ENCODE measurements around the gene NALCN.

Gene NALCN

DNA sequence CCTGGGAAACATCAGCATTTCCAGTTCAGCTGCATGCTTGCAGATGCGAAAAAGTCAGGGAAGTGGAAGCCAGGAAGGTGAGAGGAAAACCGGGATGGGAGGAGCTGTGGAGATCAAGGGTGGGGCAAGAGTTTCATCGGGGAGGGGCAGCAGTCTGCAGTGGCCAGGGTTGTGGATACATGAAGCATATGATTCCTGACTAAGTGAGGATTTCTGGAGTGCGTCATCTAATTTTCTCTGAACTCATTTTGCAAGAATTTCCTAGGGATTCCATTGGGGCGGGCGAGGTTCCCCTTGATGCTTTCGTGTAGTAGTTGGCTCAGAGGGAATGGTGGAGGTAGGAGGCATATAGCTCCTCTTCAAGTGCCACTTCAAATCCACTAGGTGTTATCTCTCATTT, 397.6 kb downstream of the NALCN start:
- no peaks in the 10 kb centered on the region for H3K27me3 ChIP-seq (ENCODE audit: low read length)
- H3K79me2 ChIP-seq (ENCODE audit: insufficient read depth, low read length), result no peaks in the 10 kb centered on the region
- H3F3A ChIP-seq (ENCODE audit: insufficient read depth), result no peaks in the 10 kb centered on the region
- H3K9me2 ChIP-seq (replicated peaks; ENCODE audit: insufficient read depth, low read length), result no peaks in the 10 kb centered on the region
- H2AFZ ChIP-seq (ENCODE audit: low read depth, low read length, severe bottlenecking), result no peak overlapping the region
- H3K27ac ChIP-seq (ENCODE audit: low read depth, low read length), result no peak overlapping the region
- no peak overlapping the region for H3K4me2 ChIP-seq (ENCODE audit: low read depth, low read length, poor library complexity, severe bottlenecking)
- no peaks in the 10 kb centered on the region for H3K36me3 ChIP-seq (ENCODE audit: low read length)
- no peak overlapping the region for H3K9ac ChIP-seq (ENCODE audit: low read length)
- TF ChIP-seq, protein P1, sequence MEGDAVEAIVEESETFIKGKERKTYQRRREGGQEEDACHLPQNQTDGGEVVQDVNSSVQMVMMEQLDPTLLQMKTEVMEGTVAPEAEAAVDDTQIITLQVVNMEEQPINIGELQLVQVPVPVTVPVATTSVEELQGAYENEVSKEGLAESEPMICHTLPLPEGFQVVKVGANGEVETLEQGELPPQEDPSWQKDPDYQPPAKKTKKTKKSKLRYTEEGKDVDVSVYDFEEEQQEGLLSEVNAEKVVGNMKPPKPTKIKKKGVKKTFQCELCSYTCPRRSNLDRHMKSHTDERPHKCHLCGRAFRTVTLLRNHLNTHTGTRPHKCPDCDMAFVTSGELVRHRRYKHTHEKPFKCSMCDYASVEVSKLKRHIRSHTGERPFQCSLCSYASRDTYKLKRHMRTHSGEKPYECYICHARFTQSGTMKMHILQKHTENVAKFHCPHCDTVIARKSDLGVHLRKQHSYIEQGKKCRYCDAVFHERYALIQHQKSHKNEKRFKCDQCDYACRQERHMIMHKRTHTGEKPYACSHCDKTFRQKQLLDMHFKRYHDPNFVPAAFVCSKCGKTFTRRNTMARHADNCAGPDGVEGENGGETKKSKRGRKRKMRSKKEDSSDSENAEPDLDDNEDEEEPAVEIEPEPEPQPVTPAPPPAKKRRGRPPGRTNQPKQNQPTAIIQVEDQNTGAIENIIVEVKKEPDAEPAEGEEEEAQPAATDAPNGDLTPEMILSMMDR (IDR thresholded peaks at IDR 0.05; ENCODE audit: insufficient read depth, low read length, poor library complexity, severe bottlenecking), result no peak
- TF ChIP-seq EZH2phosphoT487 (conservative IDR thresholded peaks at IDR 0.05; ENCODE audit: low read length), result no peak
- no peak overlapping the region for H3K4me3 ChIP-seq (ENCODE audit: insufficient read depth, low read length, poor library complexity, severe bottlenecking)
- no peaks in the 10 kb centered on the region for H3K9me3 ChIP-seq (ENCODE audit: insufficient read depth, low read length)
- H4K20me1 ChIP-seq (ENCODE audit: low read depth, low read length), result no peaks in the 10 kb centered on the region

DNA sequence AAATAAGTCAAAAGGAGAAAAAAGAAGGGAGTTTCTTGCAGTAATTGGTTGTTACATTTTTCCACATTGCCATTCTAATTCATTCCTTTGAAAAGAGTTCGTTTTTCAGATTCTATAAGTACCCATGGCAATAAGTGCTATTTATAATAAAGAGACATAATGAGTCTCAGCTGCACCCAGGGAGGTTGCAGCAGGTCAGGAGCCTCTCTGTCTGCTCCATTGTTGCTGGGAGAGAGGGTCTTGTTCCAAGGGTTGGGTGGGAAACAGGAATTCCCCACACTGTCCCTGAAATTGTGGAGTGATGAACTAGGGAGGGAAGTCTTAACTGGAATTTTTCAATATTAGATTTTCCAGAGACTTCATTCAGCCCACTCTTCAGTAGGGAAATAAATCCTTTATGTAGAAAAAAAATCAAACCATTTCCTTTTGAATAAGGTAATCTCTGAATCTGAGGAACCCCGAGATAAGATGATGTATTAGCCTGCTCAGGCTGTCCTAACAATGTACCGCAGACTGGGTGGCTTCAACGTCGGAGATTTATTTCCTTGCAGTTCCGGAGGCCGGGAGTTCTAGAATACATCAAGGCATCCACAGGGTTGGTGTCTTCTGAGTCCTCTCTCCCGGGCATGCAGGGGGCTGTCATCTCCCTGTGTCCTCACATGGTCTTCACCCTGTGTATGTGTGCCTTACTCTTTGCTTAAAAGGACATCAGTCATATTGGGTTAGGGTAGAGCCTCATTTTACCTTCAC, 399.0 kb downstream of the NALCN start:
- H3K4me3 ChIP-seq (ENCODE audit: insufficient read depth, low read length, poor library complexity, severe bottlenecking), result no peak overlapping the region
- no peak overlapping the region for H3K9ac ChIP-seq (ENCODE audit: low read length)
- no peaks in the 10 kb centered on the region for H3K9me3 ChIP-seq (ENCODE audit: insufficient read depth, low read length)
- no peak overlapping the region for H3K27ac ChIP-seq (ENCODE audit: low read depth, low read length)
- no peak overlapping the region for H2AFZ ChIP-seq (ENCODE audit: low read depth, low read length, severe bottlenecking)
- H3K9me2 ChIP-seq (replicated peaks; ENCODE audit: insufficient read depth, low read length), result no peaks in the 10 kb centered on the region
- no peaks in the 10 kb centered on the region for H4K20me1 ChIP-seq (ENCODE audit: low read depth, low read length)
- TF ChIP-seq EZH2phosphoT487 (conservative IDR thresholded peaks at IDR 0.05; ENCODE audit: low read length), result no peak
- TF ChIP-seq, protein P1 (IDR thresholded peaks at IDR 0.05; ENCODE audit: insufficient read depth, low read length, poor library complexity, severe bottlenecking), result no peak
- H3K79me2 ChIP-seq (ENCODE audit: insufficient read depth, low read length), result no peaks in the 10 kb centered on the region
- H3K27me3 ChIP-seq (ENCODE audit: low read length), result no peaks in the 10 kb centered on the region
- H3K36me3 ChIP-seq (ENCODE audit: low read length), result no peaks in the 10 kb centered on the region
- H3K4me2 ChIP-seq (ENCODE audit: low read depth, low read length, poor library complexity, severe bottlenecking), result no peak overlapping the region
- no peaks in the 10 kb centered on the region for H3F3A ChIP-seq (ENCODE audit: insufficient read depth)

DNA sequence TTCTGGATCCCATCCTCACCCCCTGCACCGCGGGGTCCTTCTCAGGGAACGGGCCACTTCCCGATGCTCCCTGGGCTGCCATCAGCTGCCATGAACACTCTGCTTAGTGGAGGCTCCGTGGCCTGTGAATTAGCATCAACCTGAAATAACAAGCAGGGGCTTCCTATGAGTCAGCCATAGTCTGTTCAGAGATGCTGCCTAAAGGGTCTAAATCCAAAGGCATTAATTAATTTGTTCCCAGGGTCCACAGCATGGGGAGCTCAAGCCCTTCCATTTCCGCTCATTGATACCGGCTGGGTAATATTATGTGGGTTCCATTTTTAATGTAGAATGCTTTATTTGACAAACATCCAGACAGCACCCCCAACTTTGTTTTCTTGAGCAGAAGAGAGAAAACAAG, 399.8 kb downstream of the NALCN start:
- Histone ChIP-seq H3K4me3 (ENCODE audit: insufficient read depth, low read length, poor library complexity, severe bottlenecking) (no peak overlapping the region), H4K20me1 (ENCODE audit: low read depth, low read length) (no peaks in the 10 kb centered on the region), H3F3A (ENCODE audit: insufficient read depth) (no peaks in the 10 kb centered on the region), H3K27ac (ENCODE audit: low read depth, low read length) (no peak overlapping the region), H3K36me3 (ENCODE audit: low read length) (no peaks in the 10 kb centered on the region), H3K9ac (ENCODE audit: low read length) (no peak overlapping the region), H3K9me2 (replicated peaks; ENCODE audit: insufficient read depth, low read length) (no peaks in the 10 kb centered on the region), H3K79me2 (ENCODE audit: insufficient read depth, low read length) (no peaks in the 10 kb centered on the region), H2AFZ (ENCODE audit: low read depth, low read length, severe bottlenecking) (no peak overlapping the region), H3K9me3 (ENCODE audit: insufficient read depth, low read length) (no peaks in the 10 kb centered on the region), H3K4me2 (ENCODE audit: low read depth, low read length, poor library complexity, severe bottlenecking) (no peak overlapping the region), H3K27me3 (ENCODE audit: low read length) (no peaks in the 10 kb centered on the region)
- TF ChIP-seq EZH2phosphoT487 (conservative IDR thresholded peaks at IDR 0.05; ENCODE audit: low read length), result no peak
- TF ChIP-seq, protein P1 (IDR thresholded peaks at IDR 0.05; ENCODE audit: insufficient read depth, low read length, poor library complexity, severe bottlenecking), result no peak

Data from SU-DHL-6 (cell line).